K562 (cell line): ENCODE results near the gene SERPINF2. TPM values are rescaled to one million over a fixed set of nuclear protein-coding genes. Genes with fewer than 3 reads are reported as not detected.

Source experiments
- ATAC-seq: fragments of 200-7000 bp; cut with Tn5 transposase; 3 replicates; pipeline ENCODE4 v1.9.1; 2020; ENCODE audit warnings: moderate library complexity
- BruUV-seq: library from RNA; stranded (reverse); fragments of 400-500 nt; replicated peaks from 2 replicates; lab custom pipeline; 2021; lab: Mats Ljungman, UMichigan
- CTCF ChIA-PET: fragments of 300-600 bp; formaldehyde crosslinking; extraction: SDS; loops from one replicate; lab custom pipeline; 2021; ENCODE audit warnings: low intra/inter-chr PET ratio; lab: Yijun Ruan, JAX
- POLR2A ChIA-PET: fragments of 300-600, 350-650 bp; sonication (Branson Sonifier 250); formaldehyde crosslinking; extraction: SDS; loops from one replicate; lab custom pipeline; 2021; ENCODE audit warnings: antibody characterized with exemption, inconsistent platforms; lab: Yijun Ruan, JAX
- DNase-seq, 4 experiments: peaks; one replicate each; pipeline versions ENCODE4 v3.0.0 to v3.0.0-alpha.2; 2011 to 2018; ENCODE audit warnings: low spot score in 3 of 4, mixed read lengths in 3 of 4; ENCODE audit errors: extremely low read depth in 1 of 4
- FAIRE-seq: peaks from 2 replicates; lab custom pipeline; 2011; peaks lifted over from hg19 to GRCh38; lab: Jason Lieb, UNC
- H2AFZ ChIP-seq: 2 replicates; pipeline ENCODE4 v1.6.0; 2011; ENCODE audit warnings: low read depth, low read length, control low read depth, inconsistent platforms
- H3K27ac ChIP-seq: fragments of 200-600 bp; 3 replicates; pipeline ENCODE4 v1.8.0; 2011; ENCODE audit warnings: low read depth, mild to moderate bottlenecking, control low read depth, inconsistent platforms, low read length, moderate library complexity, mixed read lengths; ENCODE audit errors: extremely low read depth
- H3K27me3 ChIP-seq, 2 experiments: fragments of 300-600 bp in 1 of 2; 2 replicates in 1 of 2; 3 replicates in 1 of 2; pipeline versions ENCODE4 v1.6.0 to v1.8.0; 2011; ENCODE audit warnings: inconsistent platforms in 2 of 2, low read length in 2 of 2, mild to moderate bottlenecking in 1 of 2, mixed read lengths in 1 of 2, moderate library complexity in 1 of 2; ENCODE audit not compliant: control insufficient read depth in 2 of 2, insufficient read depth in 2 of 2
- H3K36me3 ChIP-seq: fragments of 300-600 bp; 3 replicates; pipeline ENCODE4 v1.8.0; 2011; ENCODE audit warnings: mild to moderate bottlenecking, low read length, inconsistent platforms; ENCODE audit not compliant: control insufficient read depth, insufficient read depth
- H3K4me1 ChIP-seq, 2 experiments: fragments of 200-600 bp in 1 of 2; replicated peaks in 1 of 2; 2 replicates in 1 of 2; 3 replicates in 1 of 2; pipeline versions ENCODE4 v1.5.1 to v1.8.0; 2011; ENCODE audit warnings: inconsistent platforms in 2 of 2, low read length in 2 of 2, mild to moderate bottlenecking in 1 of 2, mixed read lengths in 1 of 2, moderate library complexity in 1 of 2; ENCODE audit not compliant: control insufficient read depth in 2 of 2, insufficient read depth in 2 of 2
- H3K4me2 ChIP-seq: 2 replicates; pipeline ENCODE4 v1.6.1; 2011; ENCODE audit warnings: low read length, control low read depth, inconsistent platforms, mixed read lengths; ENCODE audit not compliant: insufficient read depth
- H3K4me3 ChIP-seq: fragments of 200-600 bp; sonication (generic), shearing (Covaris generic); 2 replicates; pipeline ENCODE4 v1.5.1; 2016; ENCODE audit warnings: control low read depth, inconsistent platforms
- H3K79me2 ChIP-seq: fragments of 200-600 bp; 3 replicates; pipeline ENCODE4 v1.8.0; 2011; ENCODE audit warnings: low read length, inconsistent platforms; ENCODE audit not compliant: control insufficient read depth, insufficient read depth
- H3K9ac ChIP-seq, 2 experiments: 2 replicates each; pipeline versions ENCODE4 v1.6.0 to v1.6.1; 2011; ENCODE audit warnings: low read depth in 2 of 2, low read length in 2 of 2, control low read depth in 1 of 2, inconsistent platforms in 1 of 2, mild to moderate bottlenecking in 1 of 2, mixed read lengths in 1 of 2; ENCODE audit not compliant: insufficient read depth in 1 of 2
- H3K9me1 ChIP-seq: one replicate; pipeline ENCODE4 v1.6.0; 2011; ENCODE audit warnings: inconsistent platforms, mild to moderate bottlenecking, low read length, moderate library complexity; ENCODE audit not compliant: control insufficient read depth, insufficient read depth
- H3K9me3 ChIP-seq: replicated peaks from 2 replicates; pipeline ENCODE4 v1.5.1; 2011; ENCODE audit warnings: low read depth, low read length, inconsistent platforms; ENCODE audit not compliant: control insufficient read depth, insufficient read depth
- H4K20me1 ChIP-seq: replicated peaks from 2 replicates; pipeline ENCODE4 v1.6.1; 2011; ENCODE audit warnings: low read length, inconsistent platforms, mixed read lengths; ENCODE audit not compliant: control insufficient read depth, insufficient read depth
- CBX2 ChIP-seq: fragments of 200-600 bp; sonication (generic); IDR thresholded peaks from one replicate; pipeline ENCODE4 v1.6.1; 2012; ENCODE audit warnings: mild to moderate bottlenecking, low read length, inconsistent platforms; ENCODE audit not compliant: insufficient read depth, poor library complexity, severe bottlenecking
- CHD4 ChIP-seq: fragments of 200-600 bp; sonication (generic); IDR thresholded peaks from 3 replicates; pipeline ENCODE4 v1.6.1; 2012; ENCODE audit warnings: low read depth, mild to moderate bottlenecking, mixed read lengths, low read length, inconsistent platforms; ENCODE audit not compliant: insufficient read depth, insufficient replicate concordance, poor library complexity, severe bottlenecking
- JUNB ChIP-seq: fragments of 450-650 bp; formaldehyde crosslinking; conservative IDR thresholded peaks from 2 replicates; pipeline ENCODE4 v1.4.0; 2020; ENCODE audit warnings: mild to moderate bottlenecking
- POLR2G ChIP-seq: fragments of 200-400 bp; formaldehyde crosslinking; IDR thresholded peaks from 2 replicates; pipeline ENCODE4 v1.6.1; 2017; ENCODE audit warnings: low read depth, mild to moderate bottlenecking, antibody characterized with exemption, low read length, moderate library complexity
- POLR2H ChIP-seq: IDR thresholded peaks from 2 replicates; pipeline ENCODE4 v1.6.1; 2016; ENCODE audit warnings: missing genetic modification characterization, low read depth, mild to moderate bottlenecking, control low read depth, missing compliant biosample characterization, moderate library complexity
- PTRF ChIP-seq: fragments of 450-650 bp; IDR thresholded peaks from 2 replicates; pipeline ENCODE4 v1.6.1; 2016; ENCODE audit warnings: mild to moderate bottlenecking, missing genetic modification characterization, missing compliant biosample characterization
- TCF7 ChIP-seq: sonication (generic); IDR thresholded peaks from 2 replicates; pipeline ENCODE4 v1.6.1; 2016; ENCODE audit warnings: antibody characterized with exemption, borderline replicate concordance
- ZFP36 ChIP-seq: fragments of 150-350 bp; IDR thresholded peaks from 2 replicates; pipeline ENCODE4 v1.6.1; 2018; ENCODE audit warnings: low read length, low read depth; ENCODE audit not compliant: partially characterized antibody
- ZNF584 ChIP-seq: fragments of 200-800 bp; sonication (Bioruptor generic); IDR thresholded peaks from 2 replicates; pipeline ENCODE4 v1.6.1; 2016; ENCODE audit warnings: low read depth, mild to moderate bottlenecking, missing genetic modification characterization, missing compliant biosample characterization
- ZNF830 ChIP-seq: fragments of 250-450 bp; sonication (Bioruptor Pico); IDR thresholded peaks from 2 replicates; pipeline ENCODE4 v1.5.0; 2021; ENCODE audit warnings: mild to moderate bottlenecking
- WGBS: fragments of 100-300 bp; shearing (Covaris generic); methylation state at CpG from one replicate; pipeline ENCODE4 v1.1.6; 2016; ENCODE audit warnings: low coverage, mixed read lengths; ENCODE audit not compliant: insufficient coverage; ENCODE audit errors: missing lambda C conversion rate; 5-methylcytosine and 5-hydroxymethylcytosine counted together
- in situ Hi-C: fragments of 300-500 bp; cut with MboI; formaldehyde crosslinking; loops from 4 replicates; pipeline ENCODE4 v1.15.0; 2018; ENCODE audit warnings: inconsistent platforms, mixed read lengths
- intact Hi-C: fragments of 100-400 bp; cut with micrococcal nuclease; formaldehyde crosslinking; loops from 2 replicates; pipeline ENCODE4 v1.14.2; 2022
- polyA plus RNA-seq, 8 experiments: library from polyadenylated mRNA; depleted of rRNA in 4 of 8; stranded (reverse) in 5 of 8; unstranded in 3 of 8; fragments of >200 nt; fragmentation: Nextera tagmentation in 2 of 8; fragmentation: Illumina TruSeq in 1 of 8; extraction: Ambion mirVana in 2 of 8; extraction: Trizol in 1 of 8; gene quantifications; 2 replicates each; pipeline versions ENCODE4 v1.2.1 to v1.2.3, GENCODE V29; 2011 to 2014; ENCODE audit warnings: inconsistent platforms in 1 of 8, missing spikeins in 1 of 8
- total RNA-seq, 7 experiments: library from RNA; depleted of rRNA in 6 of 7; stranded (reverse); fragments of >200 nt in 6 of 7; fragmentation: Illumina TruSeq in 2 of 7; extraction: Trizol in 2 of 7; gene quantifications; 2 replicates each; pipeline versions ENCODE4 v1.2.1 to v1.2.3, GENCODE V29; 2011 to 2021; ENCODE audit warnings: low replicate concordance in 1 of 7
- TF ChIP-seq, protein P1 (sequence below): fragments of 250-450 bp; sonication (Bioruptor Pico); IDR thresholded peaks from 2 replicates; pipeline ENCODE4 v1.5.0; 2021
- TF ChIP-seq, protein P2 (sequence below): sonication (generic); formaldehyde crosslinking; IDR thresholded peaks from 2 replicates; pipeline ENCODE4 v1.8.1; 2023; ENCODE audit warnings: mild to moderate bottlenecking, missing genetic modification reagents

Gene SERPINF2
- total and polyA plus RNA-seq, 9 of the 15 experiments (the other 6 are each of a cell fraction or from before 2014, with no cell fraction given): 0.22 TPM; not detected in 8

DNA sequence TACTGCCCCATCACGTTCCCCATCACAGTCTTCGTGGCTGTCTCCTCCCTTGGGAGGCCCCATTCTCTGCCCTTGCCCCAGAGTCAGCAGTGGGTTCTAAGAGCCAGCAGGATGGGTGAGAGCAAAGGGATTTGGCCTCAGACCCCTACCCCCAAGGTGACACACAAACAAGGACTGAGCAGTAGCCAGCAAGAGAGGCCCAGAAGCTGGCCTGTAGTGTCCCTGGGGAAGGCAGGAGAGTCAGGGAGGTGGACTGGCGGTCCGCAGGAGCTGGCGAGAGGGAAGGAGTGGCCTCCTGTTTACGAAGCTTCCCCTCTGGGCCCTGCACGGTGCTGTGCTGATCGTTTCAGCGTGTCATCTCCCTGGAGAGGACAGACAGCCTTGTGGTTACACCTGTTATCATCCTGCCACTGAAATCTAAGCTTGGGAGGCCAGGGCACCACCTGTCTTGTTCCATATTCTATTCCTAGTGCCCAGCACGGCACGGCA lies 9.8 kb upstream of the SERPINF2 start:
- ChIA-PET CTCF (no interaction called here), POLR2A (interaction anchor here (1.3 to 1.4 kb wide), 3 partner anchors 15 to 29 kb away, joined by 3 read pairs; partner anchors contain the start of gene SERPINF1)
- no peaks in the 10 kb centered on the region for H4K20me1 ChIP-seq
- 91% methylated on average over 10 of the region's 11 CpGs for WGBS
- peaks cover 4% of the 10 kb centered on the region; the same call in 1 of the 3 replicates for H3K79me2 ChIP-seq
- in situ Hi-C loops (loop anchor here (5.0 kb wide), 1 partner anchor 34 kb away; no protein-coding TSS in a partner anchor), intact Hi-C loops (no loop called here)
- no peak for DNase-seq
- H2AFZ ChIP-seq: no peak overlapping the region
- no peak for ATAC-seq
- no peak overlapping the region for H3K4me2 ChIP-seq
- H3K9ac ChIP-seq: peak overlapping the region in 1 of 2 experiments; percentile 35; a peak in 1 of 4 replicates
- FAIRE-seq: no peak
- no peaks in the 10 kb centered on the region for H3K9me3 ChIP-seq
- H3K27me3 ChIP-seq: no peaks in the 10 kb centered on the region
- H3K4me3 ChIP-seq: no peak overlapping the region
- H3K4me1 ChIP-seq: peaks cover 30 to 77% of the 10 kb centered on the region in 2 experiments
- no peaks in the 10 kb centered on the region for H3K9me1 ChIP-seq
- no TSS peak for BruUV-seq
- no peak overlapping the region; the same call in 2 of the 3 replicates for H3K27ac ChIP-seq
- peaks cover 16% of the 10 kb centered on the region; the same call in 1 of the 3 replicates for H3K36me3 ChIP-seq
- TF ChIP-seq JUNB (CRISPR knock-in tag): no peak
- TF ChIP-seq ZFP36: no peak
- no peak for TF ChIP-seq POLR2H (tag)
- no peak for TF ChIP-seq CBX2

DNA sequence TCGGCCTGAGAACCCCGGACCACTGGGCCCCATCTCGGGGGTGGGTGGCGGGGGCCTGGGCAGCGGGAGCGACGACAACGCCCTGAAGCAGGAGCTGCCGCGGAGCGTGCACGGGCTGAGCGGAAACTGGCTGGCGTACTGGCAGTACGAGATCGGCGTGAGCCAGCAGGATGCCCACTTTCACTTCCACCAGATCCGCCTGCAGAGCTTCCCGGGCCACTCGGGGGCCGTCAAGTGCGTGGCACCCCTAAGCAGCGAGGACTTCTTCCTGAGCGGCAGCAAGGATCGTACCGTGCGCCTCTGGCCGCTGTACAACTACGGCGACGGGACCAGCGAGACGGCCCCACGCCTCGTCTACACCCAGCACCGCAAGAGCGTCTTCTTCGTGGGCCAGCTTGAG lies 8.9 kb upstream of the SERPINF2 start:
- Histone ChIP-seq H3K4me2 (no peak overlapping the region), H3K9me1 (no peaks in the 10 kb centered on the region), H3K27ac (no peak overlapping the region), H3K79me2 (peaks cover 4% of the 10 kb centered on the region; the same call in 1 of the 3 replicates), H3K4me1 (peaks cover 26 to 72% of the 10 kb centered on the region in 2 experiments), H3K9ac (peak overlapping the region in 1 of 2 experiments; percentile 20; a peak in 1 of 4 replicates), H2AFZ (no peak overlapping the region), H3K27me3 (no peaks in the 10 kb centered on the region), H3K9me3 (no peaks in the 10 kb centered on the region), H3K4me3 (no peak overlapping the region), H4K20me1 (no peaks in the 10 kb centered on the region), H3K36me3 (peaks cover 16% of the 10 kb centered on the region; the same call in 1 of the 3 replicates)
- ChIA-PET CTCF (no interaction called here), POLR2A (interaction anchor here (0.6 to 1.4 kb wide), 3 partner anchors 15 to 142 kb away, joined by 3 read pairs; partner anchors contain the start of gene SERPINF1)
- ATAC-seq (no peak), DNase-seq (no peak), FAIRE-seq (no peak)
- in situ Hi-C loops (loop anchor here (5.0 kb wide), 1 partner anchor 34 kb away; no protein-coding TSS in a partner anchor), intact Hi-C loops (no loop called here)
- WGBS: 98% methylated on average over 23 of the region's 38 CpGs
- BruUV-seq: no TSS peak
- TF ChIP-seq ZNF830 (CRISPR knock-in tag) (no peak), CHD4 (no peak), ZNF584 (CRISPR knock-in tag) (no peak), POLR2G (peak; percentile 50), TCF7 (no peak), PTRF (no peak)
- TF ChIP-seq, protein P1, sequence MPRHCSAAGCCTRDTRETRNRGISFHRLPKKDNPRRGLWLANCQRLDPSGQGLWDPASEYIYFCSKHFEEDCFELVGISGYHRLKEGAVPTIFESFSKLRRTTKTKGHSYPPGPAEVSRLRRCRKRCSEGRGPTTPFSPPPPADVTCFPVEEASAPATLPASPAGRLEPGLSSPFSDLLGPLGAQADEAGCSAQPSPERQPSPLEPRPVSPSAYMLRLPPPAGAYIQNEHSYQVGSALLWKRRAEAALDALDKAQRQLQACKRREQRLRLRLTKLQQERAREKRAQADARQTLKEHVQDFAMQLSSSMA (CRISPR knock-in tag): no peak
- TF ChIP-seq, protein P2, sequence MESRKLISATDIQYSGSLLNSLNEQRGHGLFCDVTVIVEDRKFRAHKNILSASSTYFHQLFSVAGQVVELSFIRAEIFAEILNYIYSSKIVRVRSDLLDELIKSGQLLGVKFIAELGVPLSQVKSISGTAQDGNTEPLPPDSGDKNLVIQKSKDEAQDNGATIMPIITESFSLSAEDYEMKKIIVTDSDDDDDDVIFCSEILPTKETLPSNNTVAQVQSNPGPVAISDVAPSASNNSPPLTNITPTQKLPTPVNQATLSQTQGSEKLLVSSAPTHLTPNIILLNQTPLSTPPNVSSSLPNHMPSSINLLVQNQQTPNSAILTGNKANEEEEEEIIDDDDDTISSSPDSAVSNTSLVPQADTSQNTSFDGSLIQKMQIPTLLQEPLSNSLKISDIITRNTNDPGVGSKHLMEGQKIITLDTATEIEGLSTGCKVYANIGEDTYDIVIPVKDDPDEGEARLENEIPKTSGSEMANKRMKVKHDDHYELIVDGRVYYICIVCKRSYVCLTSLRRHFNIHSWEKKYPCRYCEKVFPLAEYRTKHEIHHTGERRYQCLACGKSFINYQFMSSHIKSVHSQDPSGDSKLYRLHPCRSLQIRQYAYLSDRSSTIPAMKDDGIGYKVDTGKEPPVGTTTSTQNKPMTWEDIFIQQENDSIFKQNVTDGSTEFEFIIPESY (CRISPR knock-in tag): peak; percentile 41; the same call in 1 of the 2 replicates
